Fibroblast of skin of abdomen (primary cell): Measurements from ENCODE around the gene TEX55. TPM values are rescaled to one million over a fixed set of nuclear protein-coding genes. Genes with fewer than 3 reads are reported as not detected.
"Not testable (repeated sequence)": the region's sequence is repeated elsewhere in the genome, so short reads cannot be mapped to it uniquely, and the experiment has no call there.

Experiments used
- DNase-seq: peaks from one replicate; pipeline ENCODE4 v3.0.0-alpha.2; 2013
- polyA plus RNA-seq, 2 experiments: library from polyadenylated mRNA; unstranded; fragments of 120-200 nt; gene quantifications; one replicate each; pipeline ENCODE4 v1.2.1, GENCODE V29; 2013; ENCODE audit not compliant: insufficient read length in 2 of 2

TEX55 gene
- not detected for polyA plus RNA-seq (2013, experiment 1 of 2; ENCODE audit: insufficient read length)
- not detected for polyA plus RNA-seq (2013, experiment 2 of 2; ENCODE audit: insufficient read length)

GRCh38 chr3:119145500-119146167 lies at the start of gene TEX55:
Gene TEX55, plus strand, starts transcription at chr3:119146165. Its CDS starts 25 bp downstream, at chr3:119146190.
- DNase-seq: peak; percentile 48

GRCh38 chr3:119098003-119098402 lies 48.0 kb upstream of the TEX55 start:
- DNase-seq: no peak

GRCh38 chr3:119098619-119099222 lies 47.2 kb upstream of the TEX55 start:
- peak; percentile 24 for DNase-seq

- DNase-seq: no peak
These were observed 46.2 kb upstream of the TEX55 start for GRCh38 chr3:119099785-119100184.

GRCh38 chr3:119104031-119104430 lies 41.9 kb upstream of the TEX55 start:
- DNase-seq: no peak

GRCh38 chr3:119118330-119118729 lies 27.6 kb upstream of the TEX55 start:
- DNase-seq: not testable (repeated sequence)

GRCh38 chr3:119120480-119120879 lies 25.5 kb upstream of the TEX55 start:
- DNase-seq: no peak

- DNase-seq: no peak
These were observed 23.6 kb upstream of the TEX55 start for GRCh38 chr3:119122350-119122749.

GRCh38 chr3:119125342-119125741 lies 20.6 kb upstream of the TEX55 start:
- DNase-seq: no peak

GRCh38 chr3:119125742-119126504 lies 20.0 kb upstream of the TEX55 start:
- no peak for DNase-seq

GRCh38 chr3:119130291-119130690 lies 15.7 kb upstream of the TEX55 start:
- not testable (repeated sequence) for DNase-seq

GRCh38 chr3:119132291-119132690 lies 13.7 kb upstream of the TEX55 start:
- not testable (repeated sequence) for DNase-seq

- not testable (repeated sequence) for DNase-seq
These were observed 6.6 kb upstream of the TEX55 start for GRCh38 chr3:119139360-119139759.

GRCh38 chr3:119140466-119140865 lies 5.5 kb upstream of the TEX55 start:
- peak; percentile 64 for DNase-seq

- DNase-seq: no peak
These were observed 851 bp upstream of the TEX55 start for GRCh38 chr3:119145128-119145499.

- no peak for DNase-seq
These were observed 812 bp downstream of the TEX55 start for GRCh38 chr3:119146578-119147375.

- DNase-seq: no peak
These were observed 1.5 kb downstream of the TEX55 start for GRCh38 chr3:119147494-119147893.

- DNase-seq: peak; percentile 65
These were observed 2.7 kb downstream of the TEX55 start for GRCh38 chr3:119148493-119149180.

GRCh38 chr3:119149484-119149883 lies 3.5 kb downstream of the TEX55 start:
- DNase-seq: peak; percentile 59

- no peak for DNase-seq
These were observed 10.9 kb downstream of the TEX55 start for GRCh38 chr3:119156868-119157267.

GRCh38 chr3:119157971-119158370 lies 12.0 kb downstream of the TEX55 start:
- DNase-seq: no peak

- DNase-seq: no peak
These were observed 14.4 kb downstream of the TEX55 start for GRCh38 chr3:119160361-119160760.
